K562 (cell line): ENCODE data around the gene INSL3. TPM values are rescaled to one million over a fixed set of nuclear protein-coding genes. Genes with fewer than 3 reads are reported as not detected.

Experiments used
- ATAC-seq: fragments of 200-7000 bp; cut with Tn5 transposase; 3 replicates; pipeline ENCODE4 v1.9.1; 2020; ENCODE audit warnings: moderate library complexity
- BruUV-seq: library from RNA; stranded (reverse); fragments of 400-500 nt; replicated peaks from 2 replicates; lab custom pipeline; 2021; lab: Mats Ljungman, UMichigan
- CTCF ChIA-PET: fragments of 300-600 bp; formaldehyde crosslinking; extraction: SDS; loops from one replicate; lab custom pipeline; 2021; ENCODE audit warnings: low intra/inter-chr PET ratio; lab: Yijun Ruan, JAX
- POLR2A ChIA-PET: fragments of 300-600, 350-650 bp; sonication (Branson Sonifier 250); formaldehyde crosslinking; extraction: SDS; loops from one replicate; lab custom pipeline; 2021; ENCODE audit warnings: antibody characterized with exemption, inconsistent platforms; lab: Yijun Ruan, JAX
- DNase-seq, 4 experiments: peaks; one replicate each; pipeline versions ENCODE4 v3.0.0 to v3.0.0-alpha.2; 2011 to 2018; ENCODE audit warnings: low spot score in 3 of 4, mixed read lengths in 3 of 4; ENCODE audit errors: extremely low read depth in 1 of 4
- FAIRE-seq: peaks from 2 replicates; lab custom pipeline; 2011; peaks lifted over from hg19 to GRCh38; lab: Jason Lieb, UNC
- H2AFZ ChIP-seq: 2 replicates; pipeline ENCODE4 v1.6.0; 2011; ENCODE audit warnings: low read depth, low read length, control low read depth, inconsistent platforms
- H3K27ac ChIP-seq: fragments of 200-600 bp; 3 replicates; pipeline ENCODE4 v1.8.0; 2011; ENCODE audit warnings: low read depth, mild to moderate bottlenecking, control low read depth, inconsistent platforms, low read length, moderate library complexity, mixed read lengths; ENCODE audit errors: extremely low read depth
- H3K27me3 ChIP-seq, 2 experiments: fragments of 300-600 bp in 1 of 2; 2 replicates in 1 of 2; 3 replicates in 1 of 2; pipeline versions ENCODE4 v1.6.0 to v1.8.0; 2011; ENCODE audit warnings: inconsistent platforms in 2 of 2, low read length in 2 of 2, mild to moderate bottlenecking in 1 of 2, mixed read lengths in 1 of 2, moderate library complexity in 1 of 2; ENCODE audit not compliant: control insufficient read depth in 2 of 2, insufficient read depth in 2 of 2
- H3K36me3 ChIP-seq: fragments of 300-600 bp; 3 replicates; pipeline ENCODE4 v1.8.0; 2011; ENCODE audit warnings: mild to moderate bottlenecking, low read length, inconsistent platforms; ENCODE audit not compliant: control insufficient read depth, insufficient read depth
- H3K4me1 ChIP-seq, 2 experiments: fragments of 200-600 bp in 1 of 2; replicated peaks in 1 of 2; 2 replicates in 1 of 2; 3 replicates in 1 of 2; pipeline versions ENCODE4 v1.5.1 to v1.8.0; 2011; ENCODE audit warnings: inconsistent platforms in 2 of 2, low read length in 2 of 2, mild to moderate bottlenecking in 1 of 2, mixed read lengths in 1 of 2, moderate library complexity in 1 of 2; ENCODE audit not compliant: control insufficient read depth in 2 of 2, insufficient read depth in 2 of 2
- H3K4me2 ChIP-seq: 2 replicates; pipeline ENCODE4 v1.6.1; 2011; ENCODE audit warnings: low read length, control low read depth, inconsistent platforms, mixed read lengths; ENCODE audit not compliant: insufficient read depth
- H3K4me3 ChIP-seq: fragments of 200-600 bp; sonication (generic), shearing (Covaris generic); 2 replicates; pipeline ENCODE4 v1.5.1; 2016; ENCODE audit warnings: control low read depth, inconsistent platforms
- H3K79me2 ChIP-seq: fragments of 200-600 bp; 3 replicates; pipeline ENCODE4 v1.8.0; 2011; ENCODE audit warnings: low read length, inconsistent platforms; ENCODE audit not compliant: control insufficient read depth, insufficient read depth
- H3K9ac ChIP-seq, 2 experiments: 2 replicates each; pipeline versions ENCODE4 v1.6.0 to v1.6.1; 2011; ENCODE audit warnings: low read depth in 2 of 2, low read length in 2 of 2, control low read depth in 1 of 2, inconsistent platforms in 1 of 2, mild to moderate bottlenecking in 1 of 2, mixed read lengths in 1 of 2; ENCODE audit not compliant: insufficient read depth in 1 of 2
- H3K9me1 ChIP-seq: one replicate; pipeline ENCODE4 v1.6.0; 2011; ENCODE audit warnings: inconsistent platforms, mild to moderate bottlenecking, low read length, moderate library complexity; ENCODE audit not compliant: control insufficient read depth, insufficient read depth
- H3K9me3 ChIP-seq: replicated peaks from 2 replicates; pipeline ENCODE4 v1.5.1; 2011; ENCODE audit warnings: low read depth, low read length, inconsistent platforms; ENCODE audit not compliant: control insufficient read depth, insufficient read depth
- H4K20me1 ChIP-seq: replicated peaks from 2 replicates; pipeline ENCODE4 v1.6.1; 2011; ENCODE audit warnings: low read length, inconsistent platforms, mixed read lengths; ENCODE audit not compliant: control insufficient read depth, insufficient read depth
- ERF ChIP-seq: fragments of 450-650 bp; formaldehyde crosslinking; IDR thresholded peaks from 2 replicates; pipeline ENCODE4 v1.4.0; 2020; ENCODE audit warnings: mild to moderate bottlenecking, mixed read lengths
- FOXJ2 ChIP-seq: fragments of 200-800 bp; sonication (Bioruptor generic); IDR thresholded peaks from 2 replicates; pipeline ENCODE4 v1.6.1; 2016; ENCODE audit warnings: missing genetic modification characterization, missing compliant biosample characterization
- GTF2F1 ChIP-seq: IDR thresholded peaks from 2 replicates; pipeline ENCODE4 v1.6.1; 2011; ENCODE audit warnings: low read depth, low read length, improper control_type of control experiment
- HDAC2 ChIP-seq: fragments of 450-650 bp; IDR thresholded peaks from 2 replicates; pipeline ENCODE4 v1.6.1; 2016; ENCODE audit warnings: mild to moderate bottlenecking
- KLF10 ChIP-seq: fragments of 250-450 bp; sonication (Bioruptor Pico); IDR thresholded peaks from 2 replicates; pipeline ENCODE4 v1.6.1; 2021; ENCODE audit warnings: matching md5 sums
- NFE2L1 ChIP-seq: fragments of 450-650 bp; IDR thresholded peaks from 2 replicates; pipeline ENCODE4 v1.6.1; 2016; ENCODE audit warnings: missing genetic modification characterization, low read depth, mild to moderate bottlenecking, missing compliant biosample characterization, moderate library complexity, borderline replicate concordance
- PKNOX1 ChIP-seq: fragments of 450-650 bp; IDR thresholded peaks from 2 replicates; pipeline ENCODE4 v1.6.1; 2016
- RFX5 ChIP-seq: IDR thresholded peaks from 2 replicates; pipeline ENCODE4 v1.6.1; 2011; ENCODE audit warnings: low read depth, mild to moderate bottlenecking, improper control_type of control experiment, low read length
- ZNF174 ChIP-seq: fragments of 250-450 bp; sonication (Bioruptor Pico); IDR thresholded peaks from 2 replicates; pipeline ENCODE4 v1.4.0; 2020; ENCODE audit warnings: mild to moderate bottlenecking
- WGBS: fragments of 100-300 bp; shearing (Covaris generic); methylation state at CpG from one replicate; pipeline ENCODE4 v1.1.6; 2016; ENCODE audit warnings: low coverage, mixed read lengths; ENCODE audit not compliant: insufficient coverage; ENCODE audit errors: missing lambda C conversion rate; 5-methylcytosine and 5-hydroxymethylcytosine counted together
- in situ Hi-C: fragments of 300-500 bp; cut with MboI; formaldehyde crosslinking; loops from 4 replicates; pipeline ENCODE4 v1.15.0; 2018; ENCODE audit warnings: inconsistent platforms, mixed read lengths
- intact Hi-C: fragments of 100-400 bp; cut with micrococcal nuclease; formaldehyde crosslinking; loops from 2 replicates; pipeline ENCODE4 v1.14.2; 2022
- polyA plus RNA-seq, 8 experiments: library from polyadenylated mRNA; depleted of rRNA in 4 of 8; stranded (reverse) in 5 of 8; unstranded in 3 of 8; fragments of >200 nt; fragmentation: Nextera tagmentation in 2 of 8; fragmentation: Illumina TruSeq in 1 of 8; extraction: Ambion mirVana in 2 of 8; extraction: Trizol in 1 of 8; gene quantifications; 2 replicates each; pipeline versions ENCODE4 v1.2.1 to v1.2.3, GENCODE V29; 2011 to 2014; ENCODE audit warnings: inconsistent platforms in 1 of 8, missing spikeins in 1 of 8
- total RNA-seq, 7 experiments: library from RNA; depleted of rRNA in 6 of 7; stranded (reverse); fragments of >200 nt in 6 of 7; fragmentation: Illumina TruSeq in 2 of 7; extraction: Trizol in 2 of 7; gene quantifications; 2 replicates each; pipeline versions ENCODE4 v1.2.1 to v1.2.3, GENCODE V29; 2011 to 2021; ENCODE audit warnings: low replicate concordance in 1 of 7
- TF ChIP-seq, protein P1 (sequence below): sonication (generic); formaldehyde crosslinking; IDR thresholded peaks from 2 replicates; pipeline ENCODE4 v1.9.0; 2022; ENCODE audit warnings: mild to moderate bottlenecking, missing genetic modification reagents
- TF ChIP-seq, protein P2 (sequence below): fragments of 250-450 bp; sonication (Bioruptor Pico); IDR thresholded peaks from 2 replicates; pipeline ENCODE4 v1.5.0; 2020; ENCODE audit warnings: mild to moderate bottlenecking, borderline replicate concordance

The INSL3 gene
- total and polyA plus RNA-seq, 9 of the 15 experiments (the other 6 are each of a cell fraction or from before 2014, with no cell fraction given) = not detected

GRCh38 chr19:17855280-17856152 lies 34.2 kb upstream of the INSL3 start:
- Histone ChIP-seq H3K4me2 (no peak overlapping the region; the same call in 1 of the 2 replicates), H3K9me1 (no peaks in the 10 kb centered on the region), H3K4me1 (peaks cover 0 to 4% of the 10 kb centered on the region in 2 experiments; a peak in 3 of 5 replicates), H3K27me3 (no peaks in the 10 kb centered on the region), H3K27ac (no peak overlapping the region), H3K36me3 (peaks cover 6% of the 10 kb centered on the region; the same call in 1 of the 3 replicates), H3K79me2 (peaks cover 13% of the 10 kb centered on the region), H2AFZ (peak overlapping the region; percentile 57; the same call in 1 of the 2 replicates), H4K20me1 (peaks cover 5% of the 10 kb centered on the region), H3K9ac (0 out of 4 replicates have a peak overlapping the region, but pooled peaks of 1 of the 2 experiments have one; percentile 20), H3K4me3 (no peak overlapping the region), H3K9me3 (no peaks in the 10 kb centered on the region)
- peak; percentile 92 for FAIRE-seq
- CTCF ChIA-PET = interaction anchor here (0.6 to 1.5 kb wide), 3 partner anchors 65 to 152 kb away, joined by 3 to 7 read pairs (median 6); no protein-coding TSS in a partner anchor
- ATAC-seq = peak; percentile 69
- peak; percentile 76 to 89 (median 82) for DNase-seq
- BruUV-seq = no TSS peak
- POLR2A ChIA-PET = interaction anchor here (0.5 to 1.0 kb wide), 5 partner anchors 9 to 248 kb away, joined by 3 to 4 read pairs (median 3); partner anchors contain the start of gene CCDC124
- in situ Hi-C loops = loop anchor here (5.0 to 10.0 kb wide), 3 partner anchors 151 to 408 kb away; partner anchors contain the start of gene TMEM221
- WGBS = 3% methylated on average over 27 of the region's 29 CpGs
- intact Hi-C loops = loop anchor here (1.0 to 5.0 kb wide), 4 partner anchors 63 to 388 kb away; no protein-coding TSS in a partner anchor
- TF ChIP-seq PKNOX1 (no peak), ERF (CRISPR knock-in tag) (no peak), FOXJ2 (no peak), HDAC2 (no peak), KLF10 (CRISPR knock-in tag) (no peak), RFX5 (no peak), NFE2L1 (tag) (no peak), GTF2F1 (no peak), ZNF174 (CRISPR knock-in tag) (no peak)
- TF ChIP-seq, protein P1, sequence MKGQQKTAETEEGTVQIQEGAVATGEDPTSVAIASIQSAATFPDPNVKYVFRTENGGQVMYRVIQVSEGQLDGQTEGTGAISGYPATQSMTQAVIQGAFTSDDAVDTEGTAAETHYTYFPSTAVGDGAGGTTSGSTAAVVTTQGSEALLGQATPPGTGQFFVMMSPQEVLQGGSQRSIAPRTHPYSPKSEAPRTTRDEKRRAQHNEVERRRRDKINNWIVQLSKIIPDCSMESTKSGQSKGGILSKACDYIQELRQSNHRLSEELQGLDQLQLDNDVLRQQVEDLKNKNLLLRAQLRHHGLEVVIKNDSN (CRISPR knock-in tag) = no peak
- TF ChIP-seq, protein P2, sequence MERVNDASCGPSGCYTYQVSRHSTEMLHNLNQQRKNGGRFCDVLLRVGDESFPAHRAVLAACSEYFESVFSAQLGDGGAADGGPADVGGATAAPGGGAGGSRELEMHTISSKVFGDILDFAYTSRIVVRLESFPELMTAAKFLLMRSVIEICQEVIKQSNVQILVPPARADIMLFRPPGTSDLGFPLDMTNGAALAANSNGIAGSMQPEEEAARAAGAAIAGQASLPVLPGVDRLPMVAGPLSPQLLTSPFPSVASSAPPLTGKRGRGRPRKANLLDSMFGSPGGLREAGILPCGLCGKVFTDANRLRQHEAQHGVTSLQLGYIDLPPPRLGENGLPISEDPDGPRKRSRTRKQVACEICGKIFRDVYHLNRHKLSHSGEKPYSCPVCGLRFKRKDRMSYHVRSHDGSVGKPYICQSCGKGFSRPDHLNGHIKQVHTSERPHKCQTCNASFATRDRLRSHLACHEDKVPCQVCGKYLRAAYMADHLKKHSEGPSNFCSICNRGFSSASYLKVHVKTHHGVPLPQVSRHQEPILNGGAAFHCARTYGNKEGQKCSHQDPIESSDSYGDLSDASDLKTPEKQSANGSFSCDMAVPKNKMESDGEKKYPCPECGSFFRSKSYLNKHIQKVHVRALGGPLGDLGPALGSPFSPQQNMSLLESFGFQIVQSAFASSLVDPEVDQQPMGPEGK = no peak
